ENCODE results near the gene HRAS. TPM values are rescaled to one million over a fixed set of nuclear protein-coding genes. Genes with fewer than 3 reads are reported as not detected.

HRAS gene
- total and polyA plus RNA-seq, 2 of the 13 experiments (the other 11 are each of a cell fraction or from before 2014, with no cell fraction given), result 32.9 to 50.0 TPM

- Histone ChIP-seq H2AFZ (ENCODE audit: low read length) (no peak overlapping the region), H3K27ac (ENCODE audit: extremely low read length, insufficient read depth, low read length) (no peak overlapping the region), H3K9me3 (ENCODE audit: low read length) (no peaks in the 10 kb centered on the region), H3K4me1 (ENCODE audit: insufficient read depth, low read length) (peaks cover 21% of the 10 kb centered on the region), H3K79me2 (ENCODE audit: insufficient read depth, low read length) (peaks cover 28% of the 10 kb centered on the region), H3K4me2 (ENCODE audit: low read depth, low read length) (no peak overlapping the region), H3K9ac (ENCODE audit: insufficient read depth, low read depth, low read length) (no peak overlapping the region), H4K20me1 (ENCODE audit: insufficient read depth, low read length) (no peaks in the 10 kb centered on the region), H3K4me3 (replicated peaks in 1 of 3; ENCODE audit: insufficient read depth in 1 of 3, low read depth in 2 of 3, low read length in 3 of 3) (no peak overlapping the region), H3K27me3 (ENCODE audit: control insufficient read depth in 1 of 2, insufficient read depth in 2 of 2, low read length in 2 of 2) (no peaks in the 10 kb centered on the region), H3K36me3 (replicated peaks in 1 of 2; ENCODE audit: control insufficient read depth in 1 of 2, insufficient read depth in 2 of 2, low read length in 2 of 2) (peaks cover 24 to 41% of the 10 kb centered on the region in 2 experiments)
- intact Hi-C loops (cut with micrococcal nuclease; ENCODE audit: unreplicated experiment) (no loop called here), in situ Hi-C loops (cut with HindIII; ENCODE audit: extremely low pct_ligation_motif_present, low pct_unique_long_range_greater_than_20kb) (no loop called here)
- no peak for ATAC-seq
- CTCF ChIA-PET (ENCODE audit: low intra/inter-chr PET ratio, low total read pairs), result no interaction called here
- no peak for FAIRE-seq
- DNase-seq (ENCODE audit: low spot score), result no peak
- BruUV-seq (replicated peaks), result no TSS peak
- TF ChIP-seq SIX1 (CRISPR knock-in tag; IDR thresholded peaks at IDR 0.05; ENCODE audit: borderline replicate concordance) (no peak), AGO2 (optimal IDR thresholded peaks at IDR 0.05; ENCODE audit: low read depth, low read length) (peak; percentile 25)
- WGBS (ENCODE audit: low lambda C conversion rate), result 97% methylated on average over 17 of the region's 24 CpGs
- POLR2A ChIA-PET, result no interaction called here
Observed at GRCh38 chr11:503179-503981, 32.0 kb downstream of the HRAS start.

- TF ChIP-seq ZFP36L2 (CRISPR knock-in tag; IDR thresholded peaks at IDR 0.05) (no peak), AGO2 (optimal IDR thresholded peaks at IDR 0.05; ENCODE audit: low read depth, low read length) (peak; percentile 52), AKAP8 (CRISPR knock-in tag; IDR thresholded peaks at IDR 0.05) (peak; percentile 45; the same call in 1 of the 2 replicates), RBFOX2 (IDR thresholded peaks at IDR 0.05; ENCODE audit: low read depth, low read length) (peak; percentile 29; the same call in 1 of the 2 replicates)
- ChIA-PET POLR2A (no interaction called here), CTCF (ENCODE audit: low intra/inter-chr PET ratio, low total read pairs) (no interaction called here)
- Histone ChIP-seq H3K79me2 (ENCODE audit: insufficient read depth, low read length) (peaks cover 28% of the 10 kb centered on the region), H3K27me3 (ENCODE audit: control insufficient read depth in 1 of 2, insufficient read depth in 2 of 2, low read length in 2 of 2) (no peaks in the 10 kb centered on the region), H3K4me2 (ENCODE audit: low read depth, low read length) (no peak overlapping the region), H3K9ac (ENCODE audit: insufficient read depth, low read depth, low read length) (no peak overlapping the region), H3K4me3 (replicated peaks in 1 of 3; ENCODE audit: insufficient read depth in 1 of 3, low read depth in 2 of 3, low read length in 3 of 3) (no peak overlapping the region), H2AFZ (ENCODE audit: low read length) (no peak overlapping the region), H3K9me3 (ENCODE audit: low read length) (no peaks in the 10 kb centered on the region), H3K4me1 (ENCODE audit: insufficient read depth, low read length) (peaks cover 16% of the 10 kb centered on the region), H3K36me3 (replicated peaks in 1 of 2; ENCODE audit: control insufficient read depth in 1 of 2, insufficient read depth in 2 of 2, low read length in 2 of 2) (peaks cover 30 to 45% of the 10 kb centered on the region in 2 experiments), H3K27ac (ENCODE audit: extremely low read length, insufficient read depth, low read length) (no peak overlapping the region), H4K20me1 (ENCODE audit: insufficient read depth, low read length) (no peaks in the 10 kb centered on the region)
- in situ Hi-C loops (cut with HindIII; ENCODE audit: extremely low pct_ligation_motif_present, low pct_unique_long_range_greater_than_20kb) (no loop called here), intact Hi-C loops (cut with micrococcal nuclease; ENCODE audit: unreplicated experiment) (no loop called here)
- 100% methylated on average over 3 of the region's 10 CpGs for WGBS (ENCODE audit: low lambda C conversion rate)
- no TSS peak for BruUV-seq (replicated peaks)
- DNase-seq (ENCODE audit: low spot score) (no peak), ATAC-seq (no peak), FAIRE-seq (no peak)
Observed at GRCh38 chr11:502288-503178, 32.8 kb downstream of the HRAS start.
